GM18873 (cell line): Measurements from ENCODE around the gene ZC3H10.
"Not testable (repeated sequence)": the region's sequence is repeated elsewhere in the genome, so short reads cannot be mapped to it uniquely, and the experiment has no call there.

Experiments used
- ATAC-seq: cut with Tn5 transposase; IDR thresholded peaks from one replicate; pipeline ENCODE4 v1.9.1; 2021; ENCODE audit warnings: mild to moderate bottlenecking, moderate library complexity, moderate number of reproducible peaks; ENCODE audit not compliant: unreplicated experiment, low FRiP score

Gene ZC3H10, protein sequence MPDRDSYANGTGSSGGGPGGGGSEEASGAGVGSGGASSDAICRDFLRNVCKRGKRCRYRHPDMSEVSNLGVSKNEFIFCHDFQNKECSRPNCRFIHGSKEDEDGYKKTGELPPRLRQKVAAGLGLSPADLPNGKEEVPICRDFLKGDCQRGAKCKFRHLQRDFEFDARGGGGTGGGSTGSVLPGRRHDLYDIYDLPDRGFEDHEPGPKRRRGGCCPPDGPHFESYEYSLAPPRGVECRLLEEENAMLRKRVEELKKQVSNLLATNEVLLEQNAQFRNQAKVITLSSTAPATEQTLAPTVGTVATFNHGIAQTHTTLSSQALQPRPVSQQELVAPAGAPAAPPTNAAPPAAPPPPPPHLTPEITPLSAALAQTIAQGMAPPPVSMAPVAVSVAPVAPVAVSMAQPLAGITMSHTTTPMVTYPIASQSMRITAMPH

DNA sequence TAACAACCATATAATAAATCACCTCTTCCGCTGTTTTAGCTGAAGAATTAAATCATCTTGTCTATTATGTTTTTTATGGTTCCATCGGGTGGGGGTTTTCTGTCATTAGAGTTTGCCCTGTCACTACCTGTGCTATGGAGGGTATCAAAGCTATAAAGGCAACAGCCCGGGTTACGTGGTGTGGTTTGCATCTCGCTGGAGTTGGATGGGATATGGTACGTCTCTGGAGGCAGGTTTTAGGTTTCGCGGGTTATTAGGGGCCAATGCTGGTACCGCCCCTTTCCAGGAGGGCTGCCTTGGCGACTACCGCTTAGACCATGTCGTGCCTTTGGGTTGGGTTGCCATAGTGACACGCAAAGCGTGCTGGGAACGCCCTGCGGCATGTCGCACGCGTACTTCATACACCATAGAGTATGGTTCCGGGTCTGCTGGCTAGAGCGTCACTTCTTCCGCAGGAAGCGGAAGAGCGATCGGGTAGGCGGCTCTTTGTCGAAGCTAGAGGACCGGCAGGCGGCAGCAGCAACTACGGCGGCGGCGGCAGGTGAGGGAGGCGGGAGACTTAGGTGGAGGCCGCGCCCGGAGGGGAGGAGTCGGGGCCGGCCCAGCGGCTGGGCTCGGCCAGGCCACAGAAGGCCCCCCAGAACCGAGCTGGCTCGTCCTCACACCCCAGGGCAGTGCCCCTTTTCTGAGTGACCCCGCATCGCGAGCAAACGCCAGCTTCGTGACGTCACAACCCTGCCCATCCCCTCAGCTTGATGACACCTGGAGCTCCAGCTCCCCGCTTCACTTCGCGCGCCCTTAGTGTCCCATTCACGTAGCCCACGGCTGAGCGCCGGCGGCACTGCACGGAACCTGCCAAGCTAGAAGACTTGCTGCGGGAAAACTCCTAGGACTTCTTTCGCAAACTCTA is at the start of gene ZC3H10:
ZC3H10 (plus strand) TSS at position 489 of the 910 bp plus-strand sequence. CDS start 2,297 bp downstream, outside the sequence.
- ATAC-seq, result peak; percentile 87

DNA sequence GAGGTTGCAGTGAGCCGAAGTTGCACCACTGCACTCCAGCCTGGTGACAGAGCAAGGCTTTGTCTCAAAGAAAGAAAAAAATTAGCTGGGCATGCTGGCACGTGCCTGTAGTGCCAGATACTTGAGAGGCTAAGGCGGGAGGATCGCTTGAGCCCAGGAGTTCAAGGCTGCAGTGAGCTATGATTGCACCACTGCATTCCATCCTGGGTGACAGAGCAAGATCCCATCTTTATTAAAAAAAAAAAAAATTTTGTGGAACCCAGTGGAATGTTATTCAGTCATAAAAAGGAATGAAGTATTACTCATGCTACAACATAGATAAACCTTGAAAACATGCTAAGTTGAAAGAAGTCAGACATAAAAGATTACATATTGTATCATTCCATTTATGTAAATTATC is 46.4 kb upstream of the ZC3H10 start:
- ATAC-seq, result no peak

DNA sequence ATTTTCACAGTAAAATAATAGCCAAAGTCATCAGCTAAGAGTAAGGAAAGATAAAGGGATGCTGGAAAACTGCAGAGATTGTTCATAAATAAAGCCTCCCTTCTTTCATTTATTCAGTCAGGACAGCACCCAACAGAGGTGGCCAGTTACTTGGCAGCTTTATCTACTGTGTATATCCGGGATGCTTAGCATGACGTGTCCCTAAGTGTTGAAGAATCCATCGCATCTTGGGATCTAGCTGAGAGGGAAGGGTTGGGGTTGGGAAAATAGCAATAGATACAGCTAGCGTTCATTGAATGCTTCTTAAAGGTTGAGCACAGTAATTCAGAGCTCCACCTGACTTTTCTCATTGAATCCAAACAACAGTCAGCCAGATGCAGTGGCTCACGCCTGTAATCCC is 43.7 kb upstream of the ZC3H10 start:
- ATAC-seq, result no peak

DNA sequence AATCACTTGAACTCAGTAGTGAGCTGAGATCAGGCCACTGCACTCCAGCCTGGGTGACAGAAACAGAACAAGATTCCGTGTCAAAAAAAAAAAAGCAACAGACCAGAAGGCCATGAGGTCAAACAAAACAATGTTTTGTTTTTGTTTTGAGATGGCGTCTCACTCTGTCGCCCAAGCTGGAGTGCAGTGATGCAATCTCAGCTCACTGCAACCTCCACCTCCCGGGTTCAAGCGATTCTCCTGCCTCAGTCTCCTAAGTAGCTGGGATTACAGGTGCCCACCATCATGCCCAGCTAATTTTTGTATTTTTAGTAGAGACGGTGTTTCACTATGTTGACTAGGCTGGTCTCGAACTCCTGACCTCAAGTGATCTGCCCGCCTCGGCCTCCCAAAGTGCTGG is 40.1 kb upstream of the ZC3H10 start:
- not testable (repeated sequence) for ATAC-seq

GRCh38 chr12:56078427-56078826 is 39.6 kb upstream of the ZC3H10 start:
- no peak for ATAC-seq

DNA sequence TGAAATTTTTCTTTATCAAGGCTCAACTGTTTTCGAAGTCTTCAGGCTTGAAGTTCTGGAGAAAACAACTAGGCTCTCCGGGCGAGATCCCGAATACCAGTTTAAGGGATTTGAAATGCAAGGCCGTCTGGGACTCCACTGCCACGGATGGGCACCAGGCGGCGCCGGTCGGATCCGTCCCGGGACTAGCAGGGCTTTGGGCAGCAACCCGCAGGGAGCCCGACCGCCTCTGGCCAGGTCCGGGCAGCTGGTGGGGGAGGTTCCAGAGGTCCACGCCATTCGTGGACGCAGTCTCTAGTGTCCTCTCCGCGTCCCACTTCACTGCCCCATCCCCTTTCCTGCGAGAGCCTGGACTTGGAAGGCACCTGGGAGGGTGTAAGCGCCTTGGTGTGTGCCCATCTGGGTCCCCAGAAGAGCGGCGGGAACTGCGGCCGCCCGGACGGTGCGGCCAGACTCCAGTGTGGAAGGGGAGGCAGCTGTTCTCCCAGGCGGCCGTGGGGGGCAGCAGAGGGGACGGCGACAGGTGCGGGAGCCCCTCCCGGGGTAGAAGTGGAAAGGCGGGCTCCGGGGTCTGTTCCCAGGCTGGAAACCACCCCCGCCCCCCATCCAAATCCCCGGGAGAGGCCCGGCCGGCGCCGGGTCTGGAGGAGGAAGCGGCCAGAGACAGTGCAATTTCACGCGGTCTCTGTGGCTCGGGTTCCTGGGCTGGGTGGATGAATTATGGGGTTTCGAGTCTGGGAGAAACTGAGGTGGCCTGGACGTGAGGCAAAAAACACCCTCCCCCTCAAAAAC is 38.9 kb upstream of the ZC3H10 start:
- ATAC-seq, result no peak

GRCh38 chr12:56079723-56080555 is 38.1 kb upstream of the ZC3H10 start, which contains the start of gene ERBB3:
ERBB3 (plus strand) TSS chr12:56080165; CDS start chr12:56080301, 136 bp downstream.
- no peak for ATAC-seq

- no peak for ATAC-seq
Measured at GRCh38 chr12:56080556-56081138, 37.4 kb upstream of the ZC3H10 start.

DNA sequence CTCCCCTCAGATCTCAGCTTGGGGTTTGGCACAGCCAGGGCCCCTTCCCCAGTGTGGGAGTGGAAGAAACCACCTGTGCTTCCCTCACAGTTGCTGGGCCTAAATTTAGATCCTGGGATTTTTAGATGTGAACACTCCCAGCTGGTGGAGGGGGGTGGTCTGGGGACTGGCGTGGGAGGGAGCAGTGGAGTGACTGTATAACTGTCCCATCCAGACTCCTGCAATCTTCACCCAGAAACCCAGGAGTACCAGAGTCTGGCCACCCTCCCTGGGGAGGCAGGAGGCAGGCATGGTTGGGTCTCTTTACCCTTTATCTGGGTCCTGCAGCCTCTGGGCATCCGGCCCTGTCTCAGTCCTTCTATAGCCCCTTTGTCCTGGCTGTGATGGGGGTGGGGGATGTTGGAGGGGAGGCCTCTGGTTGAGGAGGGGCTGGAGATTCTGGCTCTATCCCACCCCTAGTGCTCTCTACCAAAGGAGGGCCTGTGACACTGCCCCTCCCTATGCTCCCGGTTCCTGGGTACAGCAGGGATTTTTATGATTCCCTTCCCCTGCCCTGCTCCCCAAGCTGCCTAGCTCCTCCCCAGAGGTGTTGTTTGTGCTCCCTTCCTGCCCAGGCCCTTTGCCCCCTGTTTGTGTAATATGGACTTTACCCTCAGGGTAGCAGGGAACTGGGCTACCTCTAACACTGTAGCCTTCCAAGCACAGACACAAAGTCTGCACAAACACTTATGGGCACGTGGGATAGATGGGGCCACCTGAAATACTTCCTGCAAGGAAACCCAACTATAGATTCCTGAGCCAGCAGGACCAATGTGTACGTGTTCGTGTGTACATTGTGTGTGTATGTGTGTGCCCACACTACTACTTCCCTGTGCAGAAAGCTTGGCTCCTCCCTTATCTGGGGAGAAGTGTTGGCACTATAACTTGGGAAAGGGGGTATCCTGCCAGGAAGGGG is 36.4 kb upstream of the ZC3H10 start:
- ATAC-seq, result no peak

DNA sequence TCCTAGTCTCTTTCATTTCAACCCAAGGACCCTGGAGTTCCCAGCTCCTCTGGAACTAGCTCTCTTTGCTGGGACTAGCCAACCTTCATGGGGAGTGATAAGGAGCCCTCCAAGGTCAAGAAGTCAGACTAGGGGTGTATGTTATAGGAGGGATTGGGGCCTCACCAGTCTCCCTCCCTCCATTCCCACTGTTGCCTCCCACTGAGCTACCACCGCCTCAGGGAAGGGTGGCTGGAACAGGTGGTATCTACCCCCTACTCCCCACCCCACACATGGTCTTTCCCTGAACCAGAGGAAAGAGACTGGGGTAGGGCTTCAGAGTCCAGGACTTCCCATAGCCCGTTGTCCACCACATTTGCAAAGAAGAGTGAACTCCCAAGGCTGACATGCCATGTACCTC is 35.7 kb upstream of the ZC3H10 start:
- no peak for ATAC-seq

DNA sequence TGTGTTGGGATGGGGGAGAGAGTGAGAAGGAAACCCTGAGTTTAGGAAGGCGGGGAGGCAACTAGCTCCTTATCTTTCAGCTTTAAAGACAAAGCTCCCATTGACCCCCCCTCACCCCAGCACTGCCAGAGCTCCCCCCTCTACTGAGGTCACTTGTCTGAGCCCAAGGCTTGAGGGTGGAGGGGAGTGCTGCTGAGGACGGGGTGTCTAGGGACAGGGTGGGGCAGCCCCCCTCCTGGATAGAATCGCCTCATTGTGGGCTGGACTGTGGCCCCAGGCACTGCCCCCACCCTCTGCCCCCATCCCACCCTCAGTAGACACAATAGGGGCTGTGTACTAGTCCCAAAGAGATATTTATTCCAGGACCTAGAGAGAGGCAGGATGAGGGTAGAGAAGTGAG is 35.1 kb upstream of the ZC3H10 start:
- no peak for ATAC-seq

DNA sequence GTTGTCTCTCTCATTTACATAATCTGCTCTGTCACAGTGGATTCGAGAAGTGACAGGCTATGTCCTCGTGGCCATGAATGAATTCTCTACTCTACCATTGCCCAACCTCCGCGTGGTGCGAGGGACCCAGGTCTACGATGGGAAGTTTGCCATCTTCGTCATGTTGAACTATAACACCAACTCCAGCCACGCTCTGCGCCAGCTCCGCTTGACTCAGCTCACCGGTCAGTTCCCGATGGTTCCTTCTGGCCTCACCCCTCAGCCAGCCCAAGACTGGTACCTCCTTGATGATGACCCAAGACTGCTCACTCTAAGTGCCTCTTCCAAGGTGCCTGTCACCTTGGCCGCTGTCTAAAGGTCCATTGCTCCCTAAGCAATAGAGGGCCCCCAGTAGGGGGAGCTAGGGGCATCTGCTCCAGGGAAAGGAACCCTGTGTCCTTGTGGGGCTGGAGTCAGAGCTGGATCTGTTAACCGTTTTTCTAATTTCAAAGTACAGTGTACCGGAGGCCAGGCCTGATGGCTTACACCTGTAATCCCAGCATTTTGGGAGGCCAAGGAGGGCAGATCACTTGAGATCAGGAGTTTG is 33.0 kb upstream of the ZC3H10 start:
- no peak for ATAC-seq

DNA sequence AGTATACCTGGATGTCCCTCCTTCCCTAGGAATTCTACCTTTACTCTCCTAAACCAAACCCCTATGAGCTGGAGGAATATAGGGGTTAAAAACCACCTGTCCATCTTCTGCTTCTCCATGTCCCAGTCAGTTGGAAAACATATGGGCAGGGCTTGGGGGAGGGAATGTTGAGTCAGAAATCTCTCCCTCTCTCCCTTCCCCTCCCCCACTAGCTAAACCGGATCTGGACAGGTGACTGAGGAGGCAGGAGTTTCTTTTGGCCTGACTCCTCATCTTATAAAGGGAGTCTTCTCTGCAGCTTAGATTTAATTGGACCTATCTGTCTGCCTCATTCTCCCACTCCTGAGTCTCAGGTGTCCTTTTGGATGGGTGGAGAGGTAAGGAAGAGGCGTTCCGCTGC is 32.0 kb upstream of the ZC3H10 start:
- ATAC-seq, result no peak

- ATAC-seq, result no peak
Measured at GRCh38 chr12:56086608-56087007, 31.5 kb upstream of the ZC3H10 start.

- ATAC-seq, result no peak
Measured at GRCh38 chr12:56087220-56087619, 30.8 kb upstream of the ZC3H10 start.

- no peak for ATAC-seq
Measured at GRCh38 chr12:56097738-56098137, 20.3 kb upstream of the ZC3H10 start.

- no peak for ATAC-seq
Measured at GRCh38 chr12:56098592-56098991, 19.5 kb upstream of the ZC3H10 start.

GRCh38 chr12:56099787-56100186 is 18.3 kb upstream of the ZC3H10 start:
- no peak for ATAC-seq
